GM12875 (cell line): ENCODE results near the gene RWDD2A.

Source experiments
- H3K4me3 ChIP-seq: one replicate; pipeline ENCODE4 v1.5.1; 2011; ENCODE audit warnings: low read depth, low read length, control low read depth
- CTCF ChIP-seq: IDR thresholded peaks from 2 replicates; pipeline ENCODE4 v1.5.1; 2011; ENCODE audit warnings: low read depth, mild to moderate bottlenecking, control low read depth, inconsistent platforms, low read length, moderate library complexity, borderline replicate concordance; ENCODE audit not compliant: insufficient read depth

Gene RWDD2A

GRCh38 chr6:83167726-83168278, 25.4 kb upstream of the RWDD2A start:
- TF ChIP-seq CTCF: no peak
- H3K4me3 ChIP-seq: no peak overlapping the region

GRCh38 chr6:83168556-83168955, 24.6 kb upstream of the RWDD2A start:
- H3K4me3 ChIP-seq: no peak overlapping the region
- TF ChIP-seq CTCF: no peak

GRCh38 chr6:83169106-83169505, 24.1 kb upstream of the RWDD2A start:
- no peak overlapping the region for H3K4me3 ChIP-seq
- TF ChIP-seq CTCF: no peak

GRCh38 chr6:83169511-83169910, 23.6 kb upstream of the RWDD2A start:
- no peak for TF ChIP-seq CTCF
- no peak overlapping the region for H3K4me3 ChIP-seq

GRCh38 chr6:83176246-83176645, 16.9 kb upstream of the RWDD2A start:
- no peak overlapping the region for H3K4me3 ChIP-seq
- no peak for TF ChIP-seq CTCF

GRCh38 chr6:83180426-83180950, 12.7 kb upstream of the RWDD2A start:
- no peak overlapping the region for H3K4me3 ChIP-seq
- TF ChIP-seq CTCF: no peak

- no peak for TF ChIP-seq CTCF
- H3K4me3 ChIP-seq: no peak overlapping the region
Measured at GRCh38 chr6:83182114-83182513, 11.0 kb upstream of the RWDD2A start.
